GM23338 (cell line): ENCODE data around the gene BTNL9. TPM values are rescaled to one million over a fixed set of nuclear protein-coding genes. Genes with fewer than 3 reads are reported as not detected.

Experiments
- ATAC-seq: fragments of 200-7000 bp; cut with Tn5 transposase; 3 replicates; pipeline ENCODE4 v1.9.1; 2020
- DNase-seq: peaks from one replicate; pipeline ENCODE4 v3.0.0-alpha.2; 2015; ENCODE audit warnings: low spot score
- H2AFZ ChIP-seq: fragments of 200-600 bp; sonication (generic); 2 replicates; pipeline ENCODE4 v1.8.0; 2016; ENCODE audit warnings: antibody characterized with exemption, mild to moderate bottlenecking, moderate library complexity
- H3F3A ChIP-seq: fragments of 200-600 bp; sonication (generic); replicated peaks from 2 replicates; pipeline ENCODE4 v1.8.0; 2017; ENCODE audit warnings: antibody characterized with exemption, mixed run types, low read depth
- H3K27ac ChIP-seq: fragments of 200-600 bp; sonication (generic); 2 replicates; pipeline ENCODE4 v1.6.1; 2016; ENCODE audit warnings: low read depth
- H3K27me3 ChIP-seq: fragments of 200-600 bp; sonication (generic); 2 replicates; pipeline ENCODE4 v1.8.0; 2016; ENCODE audit warnings: mild to moderate bottlenecking, mixed run types, moderate library complexity; ENCODE audit not compliant: insufficient read depth
- H3K36me3 ChIP-seq: fragments of 200-600 bp; sonication (generic); 2 replicates; pipeline ENCODE4 v1.8.0; 2016; ENCODE audit warnings: mild to moderate bottlenecking; ENCODE audit not compliant: insufficient read depth
- H3K4me1 ChIP-seq: fragments of 200-600 bp; sonication (generic); 2 replicates; pipeline ENCODE4 v1.8.0; 2016; ENCODE audit warnings: mild to moderate bottlenecking, moderate library complexity; ENCODE audit not compliant: insufficient read depth
- H3K4me2 ChIP-seq: fragments of 200-600 bp; sonication (generic); 2 replicates; pipeline ENCODE4 v1.7.1; 2017; ENCODE audit warnings: mixed run types
- H3K4me3 ChIP-seq: fragments of 200-600 bp; sonication (generic); 2 replicates; pipeline ENCODE4 v1.6.1; 2016; ENCODE audit warnings: mixed run types
- H3K79me2 ChIP-seq: fragments of 200-600 bp; sonication (generic); replicated peaks from 2 replicates; pipeline ENCODE4 v1.8.0; 2017; ENCODE audit warnings: mild to moderate bottlenecking; ENCODE audit not compliant: insufficient read depth
- H3K9me2 ChIP-seq: fragments of 200-600 bp; sonication (generic); 2 replicates; pipeline ENCODE4 v1.8.0; 2017; ENCODE audit not compliant: insufficient read depth
- H4K20me1 ChIP-seq: fragments of 200-600 bp; sonication (generic); replicated peaks from 2 replicates; pipeline ENCODE4 v1.8.0; 2017; ENCODE audit warnings: mild to moderate bottlenecking; ENCODE audit not compliant: insufficient read depth
- H3K27ac Mint-ChIP-seq: 2 replicates; pipeline ENCODE4 v1.8.0; 2020; ENCODE audit warnings: inconsistent platforms, mild to moderate bottlenecking, moderate library complexity, mixed read lengths
- H3K27me3 Mint-ChIP-seq: 3 replicates; pipeline ENCODE4 v1.8.0; 2022; ENCODE audit warnings: low read depth, mild to moderate bottlenecking, moderate library complexity, mixed read lengths, inconsistent platforms; ENCODE audit not compliant: insufficient read depth, poor library complexity
- H3K36me3 Mint-ChIP-seq: 3 replicates; pipeline ENCODE4 v1.8.0; 2021; ENCODE audit warnings: low read depth, mild to moderate bottlenecking, inconsistent platforms, moderate library complexity, mixed read lengths
- H3K4me1 Mint-ChIP-seq: 3 replicates; pipeline ENCODE4 v1.8.0; 2020; ENCODE audit warnings: mild to moderate bottlenecking, inconsistent platforms, mixed read lengths
- H3K4me3 Mint-ChIP-seq: 3 replicates; pipeline ENCODE4 v1.8.0; 2021; ENCODE audit warnings: moderate library complexity, mild to moderate bottlenecking, inconsistent platforms, mixed read lengths
- H3K9me3 Mint-ChIP-seq: 3 replicates; pipeline ENCODE4 v1.8.0; 2020; ENCODE audit warnings: moderate library complexity, mild to moderate bottlenecking, inconsistent platforms, mixed read lengths
- CREB1 ChIP-seq: fragments of 250-450 bp; sonication (Bioruptor Pico); IDR thresholded peaks from 2 replicates; pipeline ENCODE4 v1.5.0; 2020; ENCODE audit warnings: low read depth, mild to moderate bottlenecking, moderate library complexity
- CTCF ChIP-seq, 2 experiments: fragments of 200-600 bp in 1 of 2; sonication (generic) in 1 of 2; conservative IDR thresholded peaks; 2 replicates each; pipeline versions ENCODE4 v1.5.1 to v1.6.1; 2016 to 2017; ENCODE audit warnings: antibody characterized with exemption in 2 of 2, low read depth in 2 of 2, mild to moderate bottlenecking in 2 of 2, moderate library complexity in 1 of 2
- ETS1 ChIP-seq: IDR thresholded peaks from 2 replicates; pipeline ENCODE4 v1.6.1; 2016; ENCODE audit warnings: antibody characterized with exemption
- EZH2 ChIP-seq: fragments of 200-600 bp; sonication (generic); IDR thresholded peaks from one replicate; pipeline ENCODE4 v1.8.0; 2017; ENCODE audit warnings: antibody characterized with exemption, mild to moderate bottlenecking, low read depth; ENCODE audit not compliant: unreplicated experiment
- EZH2phosphoT487 ChIP-seq: fragments of 200-600 bp; sonication (generic); IDR thresholded peaks from one replicate; pipeline ENCODE4 v1.8.1; 2018; ENCODE audit warnings: antibody characterized with exemption; ENCODE audit not compliant: unreplicated experiment
- JUNB ChIP-seq: IDR thresholded peaks from one replicate; pipeline ENCODE4 v1.6.1; 2016; ENCODE audit warnings: antibody characterized with exemption; ENCODE audit not compliant: unreplicated experiment
- NANOG ChIP-seq: IDR thresholded peaks from 2 replicates; pipeline ENCODE4 v1.6.1; 2016; ENCODE audit warnings: antibody characterized with exemption, borderline replicate concordance
- POLR2AphosphoS5 ChIP-seq: IDR thresholded peaks from 2 replicates; pipeline ENCODE4 v1.6.1; 2016; ENCODE audit warnings: antibody characterized with exemption, low read depth
- REST ChIP-seq: IDR thresholded peaks from one replicate; pipeline ENCODE4 v1.6.1; 2018; ENCODE audit warnings: antibody characterized with exemption; ENCODE audit not compliant: unreplicated experiment
- STAT1 ChIP-seq: IDR thresholded peaks from one replicate; pipeline ENCODE4 v1.6.1; 2016; ENCODE audit warnings: antibody characterized with exemption; ENCODE audit not compliant: unreplicated experiment
- ZNF114 ChIP-seq: fragments of 250-450 bp; sonication (Bioruptor Pico); IDR thresholded peaks from 2 replicates; pipeline ENCODE4 v1.5.0; 2020; ENCODE audit warnings: mild to moderate bottlenecking, moderate library complexity
- ZNF331 ChIP-seq: fragments of 250-450 bp; sonication (Bioruptor Pico); IDR thresholded peaks from 2 replicates; pipeline ENCODE4 v1.5.0; 2020; ENCODE audit warnings: low read depth, mild to moderate bottlenecking, moderate library complexity
- ZNF462 ChIP-seq: fragments of 250-450 bp; sonication (Bioruptor Pico); IDR thresholded peaks from 2 replicates; pipeline ENCODE4 v1.5.0; 2020; ENCODE audit warnings: mild to moderate bottlenecking, moderate library complexity
- polyA plus RNA-seq: library from polyadenylated mRNA; unstranded; fragments of >200 nt; fragmentation: Nextera tagmentation; extraction: Ambion mirVana; gene quantifications from 2 replicates; pipeline ENCODE4 v1.2.1, GENCODE V29; 2016
- total RNA-seq: library from RNA; depleted of rRNA; stranded (reverse); fragments of >200 nt; shearing (Covaris generic); gene quantifications from 2 replicates; pipeline ENCODE4 v1.2.3, GENCODE V29; 2014

The BTNL9 gene
- total and polyA plus RNA-seq, 2 experiments from 2014 or later: 0.21 to 3.4 TPM

GRCh38 chr5:181020688-181021087 is 19.4 kb upstream of the BTNL9 start:
- Histone ChIP-seq H3K79me2 (no peaks in the 10 kb centered on the region), H3K27me3 (no peaks in the 10 kb centered on the region), H3K36me3 (no peaks in the 10 kb centered on the region), H3K4me3 (no peak overlapping the region), H3K4me1 (no peaks in the 10 kb centered on the region), H4K20me1 (no peaks in the 10 kb centered on the region), H3K4me2 (no peak overlapping the region), H3F3A (no peaks in the 10 kb centered on the region), H3K27ac (no peak overlapping the region), H2AFZ (no peak overlapping the region), H3K9me2 (no peaks in the 10 kb centered on the region; the same call in 1 of the 2 replicates)
- Mint-ChIP-seq H3K4me1 (no peaks in the 10 kb centered on the region), H3K9me3 (peaks cover 12% of the 10 kb centered on the region), H3K27me3 (no peaks in the 10 kb centered on the region), H3K36me3 (no peaks in the 10 kb centered on the region), H3K27ac (no peak overlapping the region), H3K4me3 (no peak overlapping the region)
- ATAC-seq (no peak), DNase-seq (no peak)
- TF ChIP-seq NANOG (no peak), CREB1 (no peak), EZH2phosphoT487 (no peak), ZNF114 (CRISPR knock-in tag) (no peak), REST (no peak), ZNF331 (CRISPR knock-in tag) (no peak), ZNF462 (CRISPR knock-in tag) (no peak), CTCF (conservative IDR thresholded peaks at IDR 0.05; ENCODE audit: low read depth in 2 of 2) (no peak), ETS1 (no peak), JUNB (no peak), POLR2AphosphoS5 (no peak), STAT1 (no peak), EZH2 (no peak)
